HG03095 (cell line): ENCODE data around the gene PCSK6.

Experiments
- ATAC-seq: cut with Tn5 transposase; IDR thresholded peaks from one replicate; pipeline ENCODE4 v1.9.1; 2021; ENCODE audit warnings: moderate library complexity; ENCODE audit not compliant: unreplicated experiment

The PCSK6 gene

DNA sequence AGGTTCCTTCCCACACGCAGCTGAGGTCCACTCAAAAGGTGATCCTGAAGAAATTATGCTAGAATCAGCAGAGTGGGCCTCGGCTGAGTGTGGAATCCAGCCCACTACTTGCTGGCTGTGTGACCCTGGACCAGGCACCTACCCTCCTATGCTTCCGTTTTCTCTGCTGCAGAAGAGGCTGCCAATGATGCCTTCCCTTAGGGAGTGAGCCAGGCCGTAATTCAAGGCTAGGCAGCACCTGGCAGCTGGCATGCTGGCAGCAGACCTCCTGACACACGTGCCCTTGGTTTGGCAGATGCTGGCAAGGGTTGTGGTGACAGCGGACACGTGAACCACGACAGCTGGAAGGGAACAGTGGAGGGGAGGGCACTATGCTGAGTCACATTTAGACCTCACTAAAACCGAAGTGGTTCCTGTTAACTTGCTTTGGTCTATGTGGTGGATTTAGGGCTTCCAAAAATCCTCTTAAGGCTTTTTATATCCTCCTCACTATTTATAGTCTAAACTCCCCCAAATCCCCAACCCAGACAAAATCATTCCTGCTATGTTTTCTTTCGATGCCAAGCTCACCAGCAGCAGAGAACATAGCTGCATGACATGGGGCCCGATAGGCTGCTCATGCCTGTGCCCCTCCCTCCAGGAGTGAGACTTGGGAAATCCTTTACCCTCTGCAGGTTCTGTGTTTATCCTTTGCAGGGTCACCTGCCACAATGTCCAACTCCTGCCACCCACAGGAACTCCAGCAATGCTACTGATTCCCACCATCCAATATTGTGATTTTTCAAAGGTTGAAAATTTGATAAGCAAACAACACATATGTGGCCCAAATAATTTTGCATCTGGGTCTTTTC lies 10.6 kb upstream of the PCSK6 start:
- ATAC-seq, result peak; percentile 56

DNA sequence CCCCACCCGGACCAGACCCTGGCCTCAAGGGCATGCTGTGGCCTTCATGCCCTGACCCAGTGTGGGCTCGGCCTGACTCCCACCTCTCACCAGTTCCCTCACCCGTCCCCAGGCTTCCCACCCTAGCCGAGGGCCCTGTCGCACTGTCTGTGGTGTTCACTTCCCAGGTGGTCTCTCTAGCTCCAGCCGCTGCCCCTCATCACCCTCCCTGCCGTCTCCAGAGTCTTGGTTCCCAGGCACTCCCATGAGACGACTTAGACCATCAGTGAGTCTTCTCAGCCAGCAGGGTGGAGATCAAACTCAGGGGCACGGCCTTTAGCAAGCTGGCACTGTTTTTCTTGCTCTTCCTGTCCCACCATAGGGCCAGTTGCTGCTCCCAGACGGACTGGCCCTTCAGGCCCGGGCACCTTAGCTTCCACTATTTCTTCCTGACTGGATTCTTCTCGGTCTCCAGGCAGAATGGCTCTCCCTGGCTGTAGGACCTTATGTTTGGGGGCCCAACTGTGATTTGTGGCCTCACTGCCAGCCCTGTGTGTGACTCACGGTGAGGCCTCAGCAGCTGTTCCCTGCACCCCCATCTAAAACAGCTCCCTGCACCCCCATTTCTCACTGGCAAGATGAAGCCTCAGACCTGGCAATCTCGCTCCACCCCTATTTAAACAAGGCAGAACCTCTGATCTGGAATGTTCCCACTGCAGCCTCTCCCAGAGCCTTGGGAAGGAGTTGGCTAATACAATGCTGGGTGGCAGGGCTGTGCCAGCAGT lies 9.4 kb upstream of the PCSK6 start:
- no peak for ATAC-seq

DNA sequence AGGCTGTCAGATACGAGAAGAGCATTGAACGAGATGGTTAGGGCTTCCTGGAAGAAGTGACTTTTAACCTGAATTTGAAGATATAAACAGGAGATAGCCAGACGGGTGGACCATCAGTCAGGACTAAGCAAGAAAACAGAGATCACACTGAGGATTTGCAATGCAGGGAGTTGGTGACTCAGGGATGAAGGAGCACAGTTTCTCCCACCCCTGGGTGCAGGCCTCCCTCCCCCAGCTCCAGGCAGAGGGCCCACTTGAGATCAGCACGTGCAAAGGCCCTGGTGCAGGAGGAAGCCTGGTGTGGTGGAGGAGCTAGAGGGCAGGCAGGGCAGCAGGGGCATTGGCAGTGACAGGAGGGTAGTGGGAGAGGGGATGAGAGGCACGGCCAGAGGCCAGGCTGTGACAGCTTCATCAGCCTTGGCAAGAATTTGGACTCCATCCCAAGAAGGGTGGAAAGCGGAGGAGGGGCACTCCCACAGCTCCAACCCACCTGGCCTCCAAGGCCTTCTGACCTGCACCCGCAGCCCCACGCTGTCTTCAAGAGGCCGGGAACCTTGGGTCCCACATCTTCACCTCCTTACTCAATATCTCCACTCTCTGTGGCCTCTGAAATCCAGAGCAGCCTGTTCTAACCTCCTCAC lies 8.7 kb upstream of the PCSK6 start:
- ATAC-seq, result no peak

DNA sequence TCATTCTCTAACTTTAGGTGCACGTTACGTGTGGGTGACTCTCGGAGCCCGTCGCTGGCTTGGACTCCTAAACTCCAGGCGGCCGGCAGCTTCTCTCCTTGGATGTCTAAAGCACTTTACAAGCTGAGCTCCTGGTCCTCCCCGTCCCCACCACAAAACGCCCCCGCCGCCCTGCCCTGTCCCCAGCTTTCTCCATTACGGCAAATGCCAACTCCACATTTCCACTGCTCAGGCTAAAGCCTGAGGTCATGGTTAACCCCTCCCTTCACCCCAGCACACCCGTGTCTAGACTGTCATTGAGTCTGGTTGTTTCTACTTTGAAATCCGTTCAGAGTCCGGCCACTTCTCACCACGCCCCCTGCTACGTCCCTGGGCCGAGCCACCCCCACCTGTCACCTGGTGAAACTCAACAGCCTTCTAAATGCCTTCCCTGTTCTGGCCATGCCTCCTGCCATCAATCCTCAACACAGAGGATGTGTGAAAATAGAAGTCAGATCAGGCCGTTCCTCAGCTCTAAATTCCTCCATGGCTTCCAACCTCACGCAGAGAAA lies 8.1 kb upstream of the PCSK6 start:
- no peak for ATAC-seq

DNA sequence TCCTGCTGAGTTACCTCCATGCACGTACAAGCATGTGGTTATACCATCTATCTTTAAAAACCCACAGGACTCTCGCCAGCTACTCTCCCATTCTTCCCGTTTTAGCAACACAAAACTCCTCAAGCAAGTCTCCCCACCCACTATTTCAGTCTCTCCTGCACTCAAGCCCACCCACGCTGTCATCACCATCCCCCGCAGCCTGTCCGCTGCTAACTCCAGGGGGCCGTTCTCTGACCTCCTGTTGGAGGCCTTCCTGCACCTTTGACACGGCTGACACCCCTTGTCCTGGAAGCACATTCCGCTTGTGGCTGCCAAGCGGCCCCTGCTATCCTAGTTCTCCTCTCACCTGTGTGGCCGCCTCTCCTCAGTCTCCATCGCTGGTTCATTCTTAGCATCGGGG lies 7.5 kb upstream of the PCSK6 start:
- ATAC-seq, result no peak

DNA sequence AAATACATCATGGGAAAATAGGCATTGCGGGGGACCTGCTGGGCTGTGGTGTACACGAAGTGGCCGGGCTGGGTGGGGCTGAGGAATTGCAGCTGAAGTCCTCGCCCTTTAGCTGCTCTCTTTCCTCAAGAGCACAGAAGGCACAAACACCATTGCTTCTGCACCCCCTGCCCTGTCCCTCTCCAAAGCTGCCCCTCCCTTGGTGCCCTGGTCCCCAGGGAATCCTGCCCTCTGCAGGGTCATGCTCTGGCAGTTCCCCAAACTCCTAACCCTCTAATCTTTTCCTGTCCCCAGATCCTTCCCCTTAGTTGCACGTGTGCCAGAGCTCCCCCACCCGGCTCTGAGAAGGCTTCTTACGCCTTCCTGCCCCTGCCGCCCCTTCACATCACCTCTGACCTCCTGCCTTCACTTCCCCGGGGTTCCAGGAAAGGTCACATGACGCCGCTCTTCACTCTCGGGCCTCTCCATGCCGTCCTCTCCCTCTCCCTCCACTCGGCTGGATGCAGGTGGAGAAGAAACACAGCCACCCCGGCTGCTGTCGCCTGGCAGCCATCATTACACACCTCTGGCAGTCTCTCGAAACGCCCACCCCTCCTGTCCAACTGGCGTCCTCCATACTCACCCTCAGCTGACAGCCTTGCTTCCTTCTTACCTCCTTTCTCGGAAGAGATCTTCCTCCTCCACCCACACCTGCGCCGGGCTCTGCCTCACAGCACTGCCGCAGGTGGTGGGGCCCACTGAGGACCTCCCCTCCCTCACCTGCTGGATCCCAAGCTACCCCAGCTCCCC lies 6.9 kb upstream of the PCSK6 start:
- no peak for ATAC-seq

DNA sequence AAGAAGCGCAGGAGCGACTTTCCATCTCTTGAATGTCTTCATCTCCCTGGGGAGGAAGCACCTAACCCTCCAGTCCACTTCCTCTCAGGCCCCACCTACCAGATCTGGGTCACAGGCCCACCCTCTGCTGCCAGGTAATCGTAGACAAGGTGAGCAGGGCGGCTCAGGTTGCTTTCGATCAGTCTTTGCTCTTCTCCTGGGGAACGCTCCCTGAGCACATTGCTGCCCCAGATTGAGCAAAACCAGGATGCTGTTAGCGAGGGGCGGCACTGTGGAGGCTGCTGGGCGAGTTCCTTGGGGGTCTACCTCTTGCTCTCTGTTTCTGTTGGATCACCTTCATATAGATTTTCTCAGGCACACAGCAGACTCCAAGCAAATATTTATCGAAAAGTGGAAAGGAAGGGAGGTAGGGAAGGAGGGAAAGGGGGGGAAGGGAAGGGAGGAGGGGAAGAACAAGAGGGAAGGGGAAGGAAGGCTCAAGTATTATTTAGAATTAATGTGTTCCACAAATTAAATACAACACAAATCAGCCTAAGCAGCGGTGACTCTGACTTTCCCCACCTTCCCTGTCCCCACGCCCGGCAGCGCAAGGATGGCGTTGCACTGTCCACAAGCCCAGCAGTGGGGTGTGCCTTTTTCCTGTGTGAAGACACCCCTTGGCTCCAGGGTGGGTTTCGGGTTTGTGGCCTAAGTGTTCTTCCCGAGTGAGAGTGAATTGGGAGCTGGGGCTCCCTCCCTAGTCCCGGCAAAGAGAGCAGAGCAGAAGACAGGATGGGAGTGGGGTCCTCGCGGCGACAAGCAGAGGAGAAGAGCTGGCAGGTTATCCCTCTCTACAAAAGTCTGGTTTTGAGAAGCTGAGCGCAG lies 6.1 kb upstream of the PCSK6 start:
- ATAC-seq, result no peak

DNA sequence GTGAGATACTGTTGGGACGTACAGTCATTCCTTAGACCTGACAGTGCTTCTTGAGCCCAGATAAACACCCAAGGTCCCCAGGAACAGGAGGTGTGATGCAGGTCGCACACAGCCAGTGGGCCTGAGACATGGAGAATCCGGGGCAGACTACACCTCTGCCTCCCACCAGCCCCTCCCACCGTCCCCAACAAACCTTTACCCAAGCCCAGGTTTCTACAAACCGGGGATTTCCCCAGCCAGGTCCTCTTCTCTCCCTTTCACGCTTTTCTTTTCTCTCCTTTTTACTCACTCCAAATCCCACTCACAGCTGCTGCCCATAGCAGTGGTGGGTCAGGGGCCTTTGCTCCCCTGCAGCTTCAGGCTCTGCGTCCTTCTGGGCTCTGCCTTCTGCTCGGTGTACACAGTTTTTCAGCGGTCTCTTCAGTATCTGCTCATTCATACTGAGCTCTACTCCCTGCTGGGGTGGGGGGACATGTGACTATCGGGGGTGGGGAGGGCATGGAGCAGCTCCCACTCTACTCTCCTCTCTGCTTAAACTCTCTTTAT lies 4.8 kb upstream of the PCSK6 start:
- ATAC-seq, result no peak

DNA sequence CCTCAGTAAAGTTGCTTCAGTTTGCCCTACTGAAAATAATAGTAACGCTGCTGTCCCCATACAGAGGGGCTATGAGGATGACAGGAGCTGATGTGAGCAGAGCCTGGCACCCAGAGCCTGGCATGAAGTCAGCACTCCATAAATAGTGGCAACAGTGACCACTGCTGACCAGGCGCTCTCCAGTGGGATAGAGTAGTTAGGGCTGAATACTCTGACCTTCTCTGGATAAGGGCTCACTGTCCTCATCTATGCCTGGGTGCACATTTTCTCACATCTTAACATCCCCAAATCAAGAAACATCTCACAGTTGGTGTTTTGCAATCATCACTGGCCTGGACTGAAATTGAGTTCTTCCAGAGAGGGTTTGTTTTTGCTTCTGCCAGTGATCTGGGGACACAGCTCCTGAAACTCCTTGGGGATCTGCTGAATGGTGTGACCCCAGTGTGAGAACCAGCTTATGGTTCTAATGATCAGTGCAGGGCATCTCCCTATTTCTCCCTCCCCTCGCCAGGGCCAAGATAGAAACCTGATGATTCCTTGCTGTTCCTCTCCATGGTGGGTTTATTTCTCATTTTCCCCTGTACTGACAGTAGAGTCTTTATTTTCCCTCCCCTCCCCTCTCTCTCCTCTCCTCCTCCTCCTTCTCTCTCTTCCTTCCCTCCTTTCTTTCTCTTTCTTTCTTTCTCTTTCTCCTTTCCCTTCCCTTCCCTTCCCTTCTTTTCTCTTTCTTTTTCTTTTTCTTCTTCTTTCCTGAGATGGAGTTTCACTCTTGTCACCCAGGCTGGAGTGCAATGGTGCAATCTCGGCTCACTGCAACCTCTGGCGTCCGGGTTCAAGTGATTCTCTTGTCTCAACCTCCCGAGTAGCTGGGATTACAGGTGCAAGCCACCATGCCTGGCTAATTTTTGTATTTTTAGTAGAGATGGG lies 3.5 kb upstream of the PCSK6 start:
- no peak for ATAC-seq

DNA sequence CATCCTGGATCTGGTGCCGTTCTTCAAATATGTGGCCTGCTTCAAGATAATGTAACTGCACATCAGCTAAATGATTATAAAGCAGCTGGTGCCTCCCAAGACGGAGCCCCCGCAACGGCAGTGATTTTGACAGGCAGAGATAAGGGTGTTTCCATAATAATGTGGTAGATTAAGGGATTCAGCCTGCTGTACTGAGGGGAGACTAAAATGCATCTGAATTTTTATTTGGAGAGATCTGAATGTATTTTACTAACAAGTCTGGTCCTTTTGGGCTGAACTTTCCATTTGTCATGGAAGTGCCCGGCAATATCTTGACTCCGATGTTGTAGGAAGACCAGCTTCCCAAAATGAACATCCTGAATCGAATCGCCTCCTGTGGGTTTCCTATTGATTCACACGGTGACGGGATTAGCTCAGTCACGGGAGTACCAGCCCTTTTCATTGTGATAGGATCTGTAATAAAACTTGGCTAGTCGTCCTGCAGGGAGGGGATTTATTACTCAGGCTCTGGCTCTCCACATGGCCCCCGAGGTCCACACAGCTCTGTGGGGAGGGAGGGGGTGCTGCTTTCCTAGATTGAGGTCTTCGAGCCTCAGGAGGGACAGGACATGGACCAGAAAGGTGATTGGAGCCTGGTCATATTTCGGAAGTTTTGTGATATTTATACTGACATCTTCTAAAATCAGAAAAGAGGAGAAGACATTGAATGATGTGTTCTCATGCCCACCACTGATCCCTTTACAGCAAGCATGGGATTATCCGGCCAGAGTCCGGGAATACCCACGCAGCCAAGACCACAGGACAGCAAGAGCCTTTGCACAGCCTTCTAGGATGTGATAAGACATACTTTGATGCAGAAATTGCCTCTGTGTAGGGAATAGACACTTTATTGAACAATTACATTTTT lies 2.5 kb upstream of the PCSK6 start:
- ATAC-seq, result no peak

DNA sequence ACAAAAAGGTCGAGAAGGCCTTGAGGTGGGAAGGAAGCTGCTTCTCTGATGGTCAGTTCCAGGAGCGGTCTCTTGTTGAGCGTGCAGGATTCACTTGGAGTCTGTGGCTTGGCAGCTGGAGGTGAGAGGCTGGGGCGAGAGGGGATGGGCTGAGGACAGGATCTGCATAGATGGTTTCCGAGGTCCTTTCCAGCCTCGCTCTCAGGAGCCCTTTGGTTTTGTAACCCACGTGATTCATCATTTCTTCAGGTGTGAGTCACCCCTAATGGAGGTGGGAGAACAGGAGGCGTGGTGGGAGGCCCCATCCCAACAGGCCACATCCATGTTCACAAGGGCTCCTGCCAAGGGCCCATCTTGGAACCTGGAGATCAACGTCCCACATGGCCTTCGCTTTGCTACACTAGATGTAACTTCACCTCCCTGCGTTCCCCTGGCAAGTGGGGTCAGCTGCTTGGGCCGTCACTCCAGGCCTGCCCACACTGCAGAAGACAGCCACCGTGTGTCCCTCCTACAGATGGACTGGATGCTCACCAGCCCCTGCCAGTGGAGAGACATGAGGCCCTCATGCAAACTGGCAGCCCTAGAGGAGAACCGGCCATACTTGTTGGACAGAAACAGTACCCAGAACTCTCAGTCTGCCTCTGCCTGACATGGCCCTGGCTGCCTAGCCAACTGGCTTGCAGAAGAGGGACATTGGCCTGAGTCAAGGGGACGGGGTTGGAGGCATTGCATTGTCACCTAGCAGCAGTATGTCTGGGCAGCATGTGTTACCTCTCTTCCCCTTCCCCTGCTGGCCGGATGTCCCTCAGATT lies 1.6 kb upstream of the PCSK6 start:
- ATAC-seq, result no peak

DNA sequence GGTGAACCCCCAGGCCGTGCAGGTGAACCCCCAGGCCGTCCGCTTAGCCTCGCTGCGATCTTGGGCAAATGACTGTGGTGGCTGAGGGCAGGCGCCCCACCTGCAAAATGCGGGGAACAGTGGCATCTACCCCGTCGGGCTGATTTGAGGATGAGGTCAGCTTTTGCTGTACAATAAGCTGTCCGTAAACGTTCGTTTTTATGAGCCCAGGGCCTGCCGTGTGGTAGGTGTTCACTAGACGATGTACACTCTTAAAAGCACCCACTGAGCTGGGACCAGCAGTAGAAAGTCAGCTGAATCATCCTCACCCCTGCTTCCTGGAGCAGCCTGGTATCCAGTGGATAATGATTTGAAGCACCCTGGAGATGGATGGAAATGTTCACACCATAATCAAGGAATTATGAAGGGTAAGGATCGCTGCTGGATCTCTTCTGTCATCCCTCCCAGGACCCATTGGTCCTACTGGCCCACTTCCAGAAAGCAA lies 943 bp upstream of the PCSK6 start:
- ATAC-seq, result no peak

DNA sequence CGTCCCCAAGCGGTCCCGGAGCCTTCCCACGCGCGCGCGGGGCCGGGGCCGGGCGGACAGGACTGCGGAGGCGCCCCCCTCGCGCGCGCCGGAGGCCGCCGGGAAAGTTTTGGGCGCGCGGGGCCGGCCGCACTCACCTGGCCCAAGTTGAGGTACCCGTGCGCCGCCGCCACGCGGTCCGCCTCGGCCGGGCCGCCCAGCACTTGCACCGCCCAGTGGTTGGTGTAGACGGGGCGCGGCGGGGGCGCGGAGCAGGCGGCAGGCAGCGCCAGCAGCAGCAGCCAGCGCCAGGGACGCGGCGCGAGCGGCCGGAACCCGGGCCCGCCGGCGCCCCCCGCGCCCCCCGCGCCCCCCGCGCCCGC lies 289 bp downstream of the PCSK6 start:
- ATAC-seq, result no peak

DNA sequence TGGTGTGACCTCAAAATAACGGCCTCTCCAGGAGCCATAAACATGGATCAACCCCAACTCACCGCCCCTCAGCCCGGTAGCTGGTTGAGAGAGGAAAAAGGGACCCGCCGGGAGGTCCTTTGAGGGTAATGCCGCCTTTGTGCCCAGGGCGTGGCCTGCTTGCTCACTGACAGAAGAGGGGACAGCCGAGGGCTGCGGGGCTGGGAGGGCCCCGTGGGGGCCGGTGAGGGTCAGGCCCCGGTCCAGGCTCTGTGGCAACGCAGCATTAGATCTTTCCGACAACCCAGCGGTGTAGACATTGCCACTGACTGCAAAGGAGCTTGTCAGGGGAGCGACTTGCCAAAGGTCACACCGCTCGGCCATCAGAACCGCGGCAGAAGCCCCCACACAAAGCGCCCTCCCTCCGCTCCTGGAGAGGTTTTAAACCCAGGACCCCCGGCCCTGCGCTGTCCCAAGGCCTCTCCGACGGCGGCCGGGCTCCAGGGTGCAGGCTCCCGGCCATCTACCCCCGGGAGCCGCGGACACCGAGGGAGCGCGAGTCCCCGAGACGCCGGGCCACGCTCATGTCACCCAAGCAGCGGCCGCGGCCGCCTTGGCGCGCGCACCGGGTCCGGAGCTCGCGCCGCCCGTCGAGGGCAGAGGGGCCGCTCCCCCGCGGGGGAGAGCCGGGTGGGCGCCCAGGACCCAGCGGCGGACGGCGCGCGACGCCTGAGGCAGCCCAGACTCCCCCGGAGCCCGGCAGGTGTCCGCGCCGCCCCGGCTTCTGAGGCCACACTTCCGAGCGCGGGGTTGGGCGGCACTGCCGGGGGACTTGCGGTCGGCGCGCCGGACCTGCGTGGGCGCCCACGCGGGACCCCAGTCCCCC lies 975 bp downstream of the PCSK6 start:
- ATAC-seq, result no peak

DNA sequence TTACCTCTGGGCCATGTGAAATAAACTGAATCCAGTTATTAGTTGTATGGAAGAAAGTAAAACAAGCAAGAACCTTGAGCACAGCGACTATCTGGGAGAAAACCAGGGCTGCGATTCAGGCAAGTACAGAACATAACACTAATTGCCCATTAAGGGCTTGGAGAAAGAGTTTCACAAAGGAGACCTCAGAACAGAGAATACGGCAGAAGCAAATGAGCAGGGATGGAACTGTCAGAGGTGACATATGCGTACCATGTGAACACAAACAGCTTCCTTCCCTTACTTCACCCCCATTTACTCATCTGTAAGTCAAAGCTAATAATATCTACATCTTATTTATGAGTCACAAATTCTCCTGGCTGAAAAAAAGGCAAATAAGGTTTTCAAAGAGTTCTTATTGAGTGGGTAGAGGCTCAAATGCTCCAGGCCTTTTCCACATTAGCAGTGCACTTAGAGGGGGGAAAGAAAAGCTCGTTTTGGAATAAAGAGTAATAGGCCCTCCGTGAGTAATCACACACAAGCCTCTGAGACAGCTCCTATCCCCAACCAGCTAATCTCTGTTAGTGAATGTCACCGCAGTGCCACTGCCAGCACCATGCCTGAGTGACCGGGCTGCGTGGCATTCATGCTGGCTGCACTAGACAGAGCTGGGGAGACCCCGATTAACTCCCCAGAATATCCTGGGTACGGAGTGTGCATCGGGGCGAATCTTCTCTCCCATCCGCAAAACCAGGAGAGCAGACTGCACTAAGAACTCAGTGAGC lies 2.6 kb downstream of the PCSK6 start:
- ATAC-seq, result no peak
